MG63 (cell line): ENCODE data around the gene KCNJ10. TPM values are rescaled to one million over a fixed set of nuclear protein-coding genes. Genes with fewer than 3 reads are reported as not detected.
A peak's percentile ranks its signal among the peaks of the same experiment; 100 is the strongest.

Experiments used
- DNase-seq: peaks from one replicate; pipeline ENCODE4 v3.0.0-alpha.2; 2020
- H3K27me3 ChIP-seq: fragments of 250-450 bp; sonication (Bioruptor Pico); 2 replicates; pipeline ENCODE4 v1.5.1; 2020; ENCODE audit warnings: mild to moderate bottlenecking, moderate library complexity
- H3K36me3 ChIP-seq: fragments of 250-450 bp; sonication (Bioruptor Pico); 2 replicates; pipeline ENCODE4 v1.5.1; 2020; ENCODE audit warnings: mild to moderate bottlenecking, moderate library complexity
- H3K4me3 ChIP-seq: fragments of 250-450 bp; sonication (Bioruptor Pico); 2 replicates; pipeline ENCODE4 v1.5.1; 2020; ENCODE audit warnings: mild to moderate bottlenecking, moderate library complexity
- H3K9me3 ChIP-seq: fragments of 250-450 bp; sonication (Bioruptor Pico); 2 replicates; pipeline ENCODE4 v1.5.1; 2020; ENCODE audit warnings: mild to moderate bottlenecking, moderate library complexity
- total RNA-seq: library from RNA; depleted of rRNA; stranded (reverse); fragments of >200 nt; shearing (Covaris generic); gene quantifications from 2 replicates; pipeline ENCODE4 v1.2.3, GENCODE V29; 2014; ENCODE audit warnings: low replicate concordance

KCNJ10 gene
- total RNA-seq, 1 experiment from 2014 or later: not detected

GRCh38 chr1:160077486-160077885, 7.5 kb upstream of the KCNJ10 start:
- peaks cover 34% of the 10 kb centered on the region for H3K27me3 ChIP-seq
- H3K9me3 ChIP-seq: no peaks in the 10 kb centered on the region
- H3K4me3 ChIP-seq: no peak overlapping the region
- DNase-seq: no peak
- no peaks in the 10 kb centered on the region for H3K36me3 ChIP-seq

GRCh38 chr1:160076295-160076694, 6.3 kb upstream of the KCNJ10 start:
- no peaks in the 10 kb centered on the region for H3K36me3 ChIP-seq
- no peak overlapping the region for H3K4me3 ChIP-seq
- peaks cover 25% of the 10 kb centered on the region for H3K27me3 ChIP-seq
- no peaks in the 10 kb centered on the region for H3K9me3 ChIP-seq
- peak; percentile 33 for DNase-seq

GRCh38 chr1:160075836-160076235, 5.9 kb upstream of the KCNJ10 start:
- no peaks in the 10 kb centered on the region for H3K9me3 ChIP-seq
- no peaks in the 10 kb centered on the region for H3K36me3 ChIP-seq
- peaks cover 20% of the 10 kb centered on the region for H3K27me3 ChIP-seq
- H3K4me3 ChIP-seq: no peak overlapping the region
- no peak for DNase-seq

GRCh38 chr1:160074865-160075264, 4.9 kb upstream of the KCNJ10 start:
- Histone ChIP-seq H3K36me3 (no peaks in the 10 kb centered on the region), H3K27me3 (peaks cover 11% of the 10 kb centered on the region), H3K9me3 (no peaks in the 10 kb centered on the region), H3K4me3 (no peak overlapping the region)
- no peak for DNase-seq

GRCh38 chr1:160071289-160071688, 1.3 kb upstream of the KCNJ10 start:
- DNase-seq: no peak
- H3K9me3 ChIP-seq: no peaks in the 10 kb centered on the region
- H3K4me3 ChIP-seq: no peak overlapping the region
- no peaks in the 10 kb centered on the region for H3K36me3 ChIP-seq
- H3K27me3 ChIP-seq: peaks cover 4% of the 10 kb centered on the region

- Histone ChIP-seq H3K9me3 (no peaks in the 10 kb centered on the region), H3K4me3 (peak overlapping the region; percentile 41), H3K36me3 (no peaks in the 10 kb centered on the region), H3K27me3 (peaks cover 4% of the 10 kb centered on the region)
- peak; percentile 73 for DNase-seq
These were observed 543 bp upstream of the KCNJ10 start for GRCh38 chr1:160070243-160071163.

- Histone ChIP-seq H3K9me3 (no peaks in the 10 kb centered on the region), H3K4me3 (no peak overlapping the region), H3K36me3 (no peaks in the 10 kb centered on the region), H3K27me3 (peaks cover 4% of the 10 kb centered on the region)
- no peak for DNase-seq
These were observed 1.7 kb downstream of the KCNJ10 start for GRCh38 chr1:160068225-160068624.

GRCh38 chr1:160066829-160067745, 2.9 kb downstream of the KCNJ10 start:
- Histone ChIP-seq H3K27me3 (peaks cover 4% of the 10 kb centered on the region), H3K4me3 (no peak overlapping the region), H3K36me3 (no peaks in the 10 kb centered on the region), H3K9me3 (no peaks in the 10 kb centered on the region)
- no peak for DNase-seq

GRCh38 chr1:160064746-160065145, 5.2 kb downstream of the KCNJ10 start:
- Histone ChIP-seq H3K4me3 (no peak overlapping the region), H3K36me3 (no peaks in the 10 kb centered on the region), H3K9me3 (no peaks in the 10 kb centered on the region), H3K27me3 (peaks cover 5% of the 10 kb centered on the region)
- DNase-seq: no peak

- Histone ChIP-seq H3K4me3 (no peak overlapping the region), H3K27me3 (peaks cover 4% of the 10 kb centered on the region; the same call in 1 of the 2 replicates), H3K36me3 (no peaks in the 10 kb centered on the region), H3K9me3 (no peaks in the 10 kb centered on the region)
- no peak for DNase-seq
These were observed 5.8 kb downstream of the KCNJ10 start for GRCh38 chr1:160064164-160064563.

- Histone ChIP-seq H3K4me3 (no peak overlapping the region), H3K27me3 (peaks cover 4% of the 10 kb centered on the region; the same call in 1 of the 2 replicates), H3K36me3 (no peaks in the 10 kb centered on the region), H3K9me3 (no peaks in the 10 kb centered on the region)
- no peak for DNase-seq
These were observed 6.8 kb downstream of the KCNJ10 start for GRCh38 chr1:160063176-160063575.

GRCh38 chr1:160062230-160062532, 7.8 kb downstream of the KCNJ10 start:
- Histone ChIP-seq H3K9me3 (no peaks in the 10 kb centered on the region), H3K27me3 (peaks cover 8% of the 10 kb centered on the region; the same call in 1 of the 2 replicates), H3K4me3 (no peak overlapping the region), H3K36me3 (no peaks in the 10 kb centered on the region)
- no peak for DNase-seq

GRCh38 chr1:160061369-160062229, 8.4 kb downstream of the KCNJ10 start:
- no peaks in the 10 kb centered on the region for H3K36me3 ChIP-seq
- no peak for DNase-seq
- no peak overlapping the region for H3K4me3 ChIP-seq
- H3K9me3 ChIP-seq: no peaks in the 10 kb centered on the region
- peaks cover 10% of the 10 kb centered on the region; the same call in 1 of the 2 replicates for H3K27me3 ChIP-seq

GRCh38 chr1:160058087-160058486, 11.9 kb downstream of the KCNJ10 start:
- H3K9me3 ChIP-seq: no peaks in the 10 kb centered on the region
- H3K36me3 ChIP-seq: no peaks in the 10 kb centered on the region
- H3K4me3 ChIP-seq: no peak overlapping the region
- DNase-seq: no peak
- H3K27me3 ChIP-seq: peaks cover 23% of the 10 kb centered on the region

- Histone ChIP-seq H3K36me3 (no peaks in the 10 kb centered on the region), H3K9me3 (no peaks in the 10 kb centered on the region), H3K4me3 (no peak overlapping the region), H3K27me3 (peaks cover 31% of the 10 kb centered on the region)
- DNase-seq: no peak
These were observed 13.3 kb downstream of the KCNJ10 start for GRCh38 chr1:160056648-160057169.
